Hepatocyte (in vitro differentiated cells): ENCODE results near the gene ECHS1.

ENCODE experiments used
- EZH2 ChIP-seq: fragments of 200-600 bp; sonication (generic); IDR thresholded peaks from 2 replicates; pipeline ENCODE4 v1.6.1; 2016; ENCODE audit warnings: antibody characterized with exemption, mild to moderate bottlenecking, borderline replicate concordance
- EZH2phosphoT487 ChIP-seq: fragments of 200-600 bp; sonication (generic); IDR thresholded peaks from one replicate; pipeline ENCODE4 v1.6.1; 2018; ENCODE audit warnings: antibody characterized with exemption, mild to moderate bottlenecking, low read depth, moderate library complexity; ENCODE audit not compliant: unreplicated experiment, severe bottlenecking
- TF ChIP-seq, protein P1 (sequence below): fragments of 200-600 bp; sonication (generic); IDR thresholded peaks from 2 replicates; pipeline ENCODE4 v1.5.1; 2016; ENCODE audit warnings: antibody characterized with exemption, mild to moderate bottlenecking; ENCODE audit not compliant: poor library complexity

DNA sequence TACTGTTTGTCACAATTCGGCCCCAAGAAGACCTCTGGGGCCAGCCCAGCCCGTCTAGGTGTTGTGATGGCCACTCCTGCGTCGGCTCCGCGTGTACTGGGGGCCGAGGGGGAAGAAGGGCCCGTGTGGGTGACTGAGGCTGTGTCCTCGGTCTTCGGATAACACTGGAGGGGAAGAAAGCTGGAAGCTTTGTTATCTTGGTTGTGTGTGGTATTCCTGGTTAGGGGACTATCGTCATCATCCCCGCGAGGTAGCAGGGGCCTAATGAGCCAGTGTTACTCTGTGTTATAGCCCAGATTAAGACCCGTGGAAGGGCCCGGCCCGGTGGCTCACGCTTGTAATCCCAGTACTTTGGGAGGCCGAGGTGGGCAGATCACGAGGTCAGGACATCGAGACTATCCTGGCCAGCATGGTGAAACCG, 21.7 kb upstream of the ECHS1 start:
- TF ChIP-seq, protein P1, sequence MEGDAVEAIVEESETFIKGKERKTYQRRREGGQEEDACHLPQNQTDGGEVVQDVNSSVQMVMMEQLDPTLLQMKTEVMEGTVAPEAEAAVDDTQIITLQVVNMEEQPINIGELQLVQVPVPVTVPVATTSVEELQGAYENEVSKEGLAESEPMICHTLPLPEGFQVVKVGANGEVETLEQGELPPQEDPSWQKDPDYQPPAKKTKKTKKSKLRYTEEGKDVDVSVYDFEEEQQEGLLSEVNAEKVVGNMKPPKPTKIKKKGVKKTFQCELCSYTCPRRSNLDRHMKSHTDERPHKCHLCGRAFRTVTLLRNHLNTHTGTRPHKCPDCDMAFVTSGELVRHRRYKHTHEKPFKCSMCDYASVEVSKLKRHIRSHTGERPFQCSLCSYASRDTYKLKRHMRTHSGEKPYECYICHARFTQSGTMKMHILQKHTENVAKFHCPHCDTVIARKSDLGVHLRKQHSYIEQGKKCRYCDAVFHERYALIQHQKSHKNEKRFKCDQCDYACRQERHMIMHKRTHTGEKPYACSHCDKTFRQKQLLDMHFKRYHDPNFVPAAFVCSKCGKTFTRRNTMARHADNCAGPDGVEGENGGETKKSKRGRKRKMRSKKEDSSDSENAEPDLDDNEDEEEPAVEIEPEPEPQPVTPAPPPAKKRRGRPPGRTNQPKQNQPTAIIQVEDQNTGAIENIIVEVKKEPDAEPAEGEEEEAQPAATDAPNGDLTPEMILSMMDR: no peak
- TF ChIP-seq EZH2phosphoT487 (no peak), EZH2 (no peak)
